ENCODE measurements around the gene VAMP5. TPM values are rescaled to one million over a fixed set of nuclear protein-coding genes. Genes with fewer than 3 reads are reported as not detected.

VAMP5 gene
- total and polyA plus RNA-seq, 9 of the 15 experiments (the other 6 are each of a cell fraction or from before 2014, with no cell fraction given) = 0.54 to 1.9 (median 1.5) TPM; not detected in 2

GRCh38 chr2:85595301-85596025 lies 11.2 kb downstream of the VAMP5 start, which contains the start of gene RNF181 (continued):
- TF ChIP-seq, protein P1, sequence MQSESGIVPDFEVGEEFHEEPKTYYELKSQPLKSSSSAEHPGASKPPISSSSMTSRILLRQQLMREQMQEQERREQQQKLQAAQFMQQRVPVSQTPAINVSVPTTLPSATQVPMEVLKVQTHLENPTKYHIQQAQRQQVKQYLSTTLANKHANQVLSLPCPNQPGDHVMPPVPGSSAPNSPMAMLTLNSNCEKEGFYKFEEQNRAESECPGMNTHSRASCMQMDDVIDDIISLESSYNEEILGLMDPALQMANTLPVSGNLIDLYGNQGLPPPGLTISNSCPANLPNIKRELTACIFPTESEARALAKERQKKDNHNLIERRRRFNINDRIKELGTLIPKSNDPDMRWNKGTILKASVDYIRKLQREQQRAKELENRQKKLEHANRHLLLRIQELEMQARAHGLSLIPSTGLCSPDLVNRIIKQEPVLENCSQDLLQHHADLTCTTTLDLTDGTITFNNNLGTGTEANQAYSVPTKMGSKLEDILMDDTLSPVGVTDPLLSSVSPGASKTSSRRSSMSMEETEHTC (IDR thresholded peaks at IDR 0.05) = peak; percentile 53
- TF ChIP-seq ADNP (tag; IDR thresholded peaks at IDR 0.05) (no peak), ZNF77 (CRISPR knock-in tag; IDR thresholded peaks at IDR 0.05) (no peak), RHOXF2B (CRISPR knock-in tag; conservative IDR thresholded peaks at IDR 0.05) (no peak), TAF1 (IDR thresholded peaks at IDR 0.05; ENCODE audit: control insufficient read depth, extremely low read depth, insufficient read depth, low read length, severe bottlenecking) (peak; percentile 76), CEBPB (tag; IDR thresholded peaks at IDR 0.05) (no peak), SIX5 (IDR thresholded peaks at IDR 0.05; ENCODE audit: borderline replicate concordance in 1 of 2, insufficient read depth in 1 of 2, low read depth in 1 of 2, low read length in 2 of 2) (no peak), NR3C1 (CRISPR knock-in tag; IDR thresholded peaks at IDR 0.05) (no peak), ETV5 (CRISPR knock-in tag; IDR thresholded peaks at IDR 0.05; ENCODE audit: low read depth) (peak; percentile 64; the same call in 1 of the 2 replicates), XRCC5 (IDR thresholded peaks at IDR 0.05; ENCODE audit: low read depth, low read length) (no peak), TEAD1 (CRISPR knock-in tag; IDR thresholded peaks at IDR 0.05) (no peak), ATF1 (CRISPR knock-in tag; IDR thresholded peaks at IDR 0.05) (no peak), ATF1 (tag; IDR thresholded peaks at IDR 0.05) (peak; percentile 92), CREBBP (IDR thresholded peaks at IDR 0.05; ENCODE audit: low read depth, low read length) (no peak), SP1 (CRISPR knock-in tag; IDR thresholded peaks at IDR 0.05) (0 out of 2 replicates have a peak, but pooled peaks have one; percentile 39), ZFP36 (IDR thresholded peaks at IDR 0.05; ENCODE audit: low read depth, low read length, partially characterized antibody) (no peak), HMG20B (CRISPR knock-in tag; IDR thresholded peaks at IDR 0.05) (no peak), SMC3 (conservative IDR thresholded peaks at IDR 0.05; ENCODE audit: insufficient read depth, low read depth, low read length) (no peak), KLF1 (tag; IDR thresholded peaks at IDR 0.05) (no peak), ELF2 (CRISPR knock-in tag; IDR thresholded peaks at IDR 0.05) (peak; percentile 76), ZNF778 (CRISPR knock-in tag; IDR thresholded peaks at IDR 0.05) (no peak), SOX6 (IDR thresholded peaks at IDR 0.05) (no peak)
- TF ChIP-seq, protein P2, sequence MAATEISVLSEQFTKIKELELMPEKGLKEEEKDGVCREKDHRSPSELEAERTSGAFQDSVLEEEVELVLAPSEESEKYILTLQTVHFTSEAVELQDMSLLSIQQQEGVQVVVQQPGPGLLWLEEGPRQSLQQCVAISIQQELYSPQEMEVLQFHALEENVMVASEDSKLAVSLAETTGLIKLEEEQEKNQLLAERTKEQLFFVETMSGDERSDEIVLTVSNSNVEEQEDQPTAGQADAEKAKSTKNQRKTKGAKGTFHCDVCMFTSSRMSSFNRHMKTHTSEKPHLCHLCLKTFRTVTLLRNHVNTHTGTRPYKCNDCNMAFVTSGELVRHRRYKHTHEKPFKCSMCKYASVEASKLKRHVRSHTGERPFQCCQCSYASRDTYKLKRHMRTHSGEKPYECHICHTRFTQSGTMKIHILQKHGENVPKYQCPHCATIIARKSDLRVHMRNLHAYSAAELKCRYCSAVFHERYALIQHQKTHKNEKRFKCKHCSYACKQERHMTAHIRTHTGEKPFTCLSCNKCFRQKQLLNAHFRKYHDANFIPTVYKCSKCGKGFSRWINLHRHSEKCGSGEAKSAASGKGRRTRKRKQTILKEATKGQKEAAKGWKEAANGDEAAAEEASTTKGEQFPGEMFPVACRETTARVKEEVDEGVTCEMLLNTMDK (IDR thresholded peaks at IDR 0.05; ENCODE audit: borderline replicate concordance, insufficient read depth, low read depth, low read length, poor library complexity, severe bottlenecking) = no peak
- TF ChIP-seq, protein P3, sequence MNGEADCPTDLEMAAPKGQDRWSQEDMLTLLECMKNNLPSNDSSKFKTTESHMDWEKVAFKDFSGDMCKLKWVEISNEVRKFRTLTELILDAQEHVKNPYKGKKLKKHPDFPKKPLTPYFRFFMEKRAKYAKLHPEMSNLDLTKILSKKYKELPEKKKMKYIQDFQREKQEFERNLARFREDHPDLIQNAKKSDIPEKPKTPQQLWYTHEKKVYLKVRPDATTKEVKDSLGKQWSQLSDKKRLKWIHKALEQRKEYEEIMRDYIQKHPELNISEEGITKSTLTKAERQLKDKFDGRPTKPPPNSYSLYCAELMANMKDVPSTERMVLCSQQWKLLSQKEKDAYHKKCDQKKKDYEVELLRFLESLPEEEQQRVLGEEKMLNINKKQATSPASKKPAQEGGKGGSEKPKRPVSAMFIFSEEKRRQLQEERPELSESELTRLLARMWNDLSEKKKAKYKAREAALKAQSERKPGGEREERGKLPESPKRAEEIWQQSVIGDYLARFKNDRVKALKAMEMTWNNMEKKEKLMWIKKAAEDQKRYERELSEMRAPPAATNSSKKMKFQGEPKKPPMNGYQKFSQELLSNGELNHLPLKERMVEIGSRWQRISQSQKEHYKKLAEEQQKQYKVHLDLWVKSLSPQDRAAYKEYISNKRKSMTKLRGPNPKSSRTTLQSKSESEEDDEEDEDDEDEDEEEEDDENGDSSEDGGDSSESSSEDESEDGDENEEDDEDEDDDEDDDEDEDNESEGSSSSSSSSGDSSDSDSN (IDR thresholded peaks at IDR 0.05; ENCODE audit: borderline replicate concordance in 1 of 2, low read depth in 2 of 2, low read length in 2 of 2) = 0 out of 4 replicates have a peak, but pooled peaks of 1 of the 2 experiments have one; percentile 53

Data from K562 (cell line).